ENCODE results near the gene KIAA1549.

- TF ChIP-seq CTCF (IDR thresholded peaks at IDR 0.05; ENCODE audit: low read depth, low read length) (no peak), EZH2phosphoT487 (IDR thresholded peaks at IDR 0.05; ENCODE audit: low read depth) (no peak)
Observed at GRCh38 chr7:138902161-138902560, 79.0 kb downstream of the KIAA1549 start.

All from OCI-LY3 (cell line).